Measurements from ENCODE around the gene ESRP2.
A peak's percentile ranks its signal among the peaks of the same experiment; 100 is the strongest.

ESRP2 gene

GRCh38 chr16:68235887-68236136 is at the start of gene ESRP2:
Gene ESRP2 (minus strand): TSS chr16:68236127. CDS start chr16:68236045, 82 bp downstream.
- Mint-ChIP-seq H3K4me1 (peaks cover 75% of the 10 kb centered on the region), H3K4me3 (peak within 1 kb of the TSS; percentile 94 to 99), H3K27ac (peak within 1 kb of the TSS in 1 of 2 donors; percentile 96), H3K27me3 (no peaks in the 10 kb centered on the region), H3K9me3 (no peaks in the 10 kb centered on the region)
- DNase-seq (no peak), ATAC-seq (no peak)

GRCh38 chr16:68285683-68286082 is 49.8 kb upstream of the ESRP2 start:
- Mint-ChIP-seq H3K27me3 (no peaks in the 10 kb centered on the region), H3K27ac (peak overlapping the region; percentile 38 to 90), H3K9me3 (no peaks in the 10 kb centered on the region), H3K4me3 (peak overlapping the region; percentile 72 to 82), H3K4me1 (peaks cover 100% of the 10 kb centered on the region)
- no peak for DNase-seq
- no peak for ATAC-seq

- ATAC-seq = no peak
Observed at GRCh38 chr16:68284847-68285246, 48.9 kb upstream of the ESRP2 start.

GRCh38 chr16:68283801-68284598 is 48.1 kb upstream of the ESRP2 start:
- Mint-ChIP-seq H3K9me3 (no peaks in the 10 kb centered on the region), H3K27ac (peak overlapping the region; percentile 90 to 93), H3K27me3 (no peaks in the 10 kb centered on the region), H3K4me1 (peaks cover 98% of the 10 kb centered on the region), H3K4me3 (peak overlapping the region; percentile 68 to 79)
- DNase-seq = no peak
- ATAC-seq = peak; percentile 61

More at GRCh38 chr16:68284847-68285246, 48.9 kb upstream of the ESRP2 start:
- Mint-ChIP-seq H3K27ac (peak overlapping the region; percentile 49 to 90), H3K4me3 (peak overlapping the region; percentile 68 to 79), H3K27me3 (no peaks in the 10 kb centered on the region), H3K9me3 (no peaks in the 10 kb centered on the region), H3K4me1 (peaks cover 98% of the 10 kb centered on the region)
- no peak for DNase-seq

- Mint-ChIP-seq H3K4me3 (peak overlapping the region; percentile 68 to 79), H3K27me3 (no peaks in the 10 kb centered on the region)
- ATAC-seq = no peak
Observed at GRCh38 chr16:68283346-68283745, 47.4 kb upstream of the ESRP2 start.

GRCh38 chr16:68282064-68282452 is 46.1 kb upstream of the ESRP2 start:
- ATAC-seq (no peak), DNase-seq (no peak)
- Mint-ChIP-seq H3K4me1 (peaks cover 78% of the 10 kb centered on the region), H3K27ac (peak overlapping the region; percentile 27 to 79), H3K4me3 (peak overlapping the region in 1 of 2 donors; percentile 53), H3K27me3 (no peaks in the 10 kb centered on the region), H3K9me3 (no peaks in the 10 kb centered on the region)

More at GRCh38 chr16:68283346-68283745, 47.4 kb upstream of the ESRP2 start:
- Mint-ChIP-seq H3K9me3 (no peaks in the 10 kb centered on the region), H3K27ac (peak overlapping the region; percentile 90 to 93), H3K4me1 (peaks cover 91% of the 10 kb centered on the region)
- DNase-seq = no peak

GRCh38 chr16:68281368-68282063 is 45.6 kb upstream of the ESRP2 start:
- Mint-ChIP-seq H3K4me3 (peak overlapping the region; percentile 21 to 53), H3K9me3 (no peaks in the 10 kb centered on the region), H3K27me3 (no peaks in the 10 kb centered on the region), H3K4me1 (peaks cover 74% of the 10 kb centered on the region), H3K27ac (peak overlapping the region; percentile 27 to 79)
- ATAC-seq (peak; percentile 77), DNase-seq (no peak)

GRCh38 chr16:68279726-68280558 is 44.0 kb upstream of the ESRP2 start:
- H3K4me3 Mint-ChIP-seq = peak overlapping the region in 1 of 2 donors; percentile 4
- DNase-seq (no peak), ATAC-seq (no peak)
- H3K4me1 Mint-ChIP-seq = peaks cover 74% of the 10 kb centered on the region
- H3K27me3 Mint-ChIP-seq = no peaks in the 10 kb centered on the region
- H3K9me3 Mint-ChIP-seq = no peaks in the 10 kb centered on the region
- H3K27ac Mint-ChIP-seq = peak overlapping the region in 1 of 2 donors; percentile 54

- no peak for DNase-seq
- Mint-ChIP-seq H3K9me3 (no peaks in the 10 kb centered on the region), H3K4me3 (peak overlapping the region; percentile 64 to 71), H3K27me3 (no peaks in the 10 kb centered on the region), H3K4me1 (peaks cover 74% of the 10 kb centered on the region), H3K27ac (peak overlapping the region; percentile 92 to 94)
- peak; percentile 2 for ATAC-seq
Observed at GRCh38 chr16:68276223-68276622, 40.3 kb upstream of the ESRP2 start.

GRCh38 chr16:68275611-68276191 is 39.8 kb upstream of the ESRP2 start:
- Mint-ChIP-seq H3K27me3 (no peaks in the 10 kb centered on the region), H3K9me3 (no peaks in the 10 kb centered on the region), H3K4me3 (peak overlapping the region; percentile 64 to 71), H3K4me1 (peaks cover 74% of the 10 kb centered on the region), H3K27ac (peak overlapping the region; percentile 93 to 94)
- ATAC-seq (peak; percentile 92), DNase-seq (peak in 1 of 2 donors; percentile 59)

GRCh38 chr16:68274441-68274840 is 38.5 kb upstream of the ESRP2 start:
- DNase-seq (no peak), ATAC-seq (no peak)
- Mint-ChIP-seq H3K27me3 (no peaks in the 10 kb centered on the region), H3K4me3 (peak overlapping the region; percentile 64 to 80), H3K4me1 (peaks cover 76% of the 10 kb centered on the region), H3K27ac (peak overlapping the region; percentile 66 to 93), H3K9me3 (no peaks in the 10 kb centered on the region)

- Mint-ChIP-seq H3K4me1 (peaks cover 77% of the 10 kb centered on the region), H3K9me3 (no peaks in the 10 kb centered on the region), H3K4me3 (peak overlapping the region; percentile 49 to 80), H3K27ac (peak overlapping the region; percentile 66 to 93), H3K27me3 (no peaks in the 10 kb centered on the region)
- ATAC-seq (no peak), DNase-seq (no peak)
Observed at GRCh38 chr16:68273896-68274295, 38.0 kb upstream of the ESRP2 start.

- ATAC-seq = no peak
- no peak for DNase-seq
- H3K9me3 Mint-ChIP-seq = no peaks in the 10 kb centered on the region
- H3K4me3 Mint-ChIP-seq = peak overlapping the region; percentile 67 to 80
- no peaks in the 10 kb centered on the region for H3K27me3 Mint-ChIP-seq
- peaks cover 80% of the 10 kb centered on the region for H3K4me1 Mint-ChIP-seq
- H3K27ac Mint-ChIP-seq = peak overlapping the region; percentile 66 to 86
Observed at GRCh38 chr16:68273459-68273858, 37.5 kb upstream of the ESRP2 start.

GRCh38 chr16:68272507-68273209 is 36.7 kb upstream of the ESRP2 start:
- Mint-ChIP-seq H3K27me3 (no peaks in the 10 kb centered on the region), H3K9me3 (no peaks in the 10 kb centered on the region), H3K27ac (peak overlapping the region; percentile 66 to 86), H3K4me1 (peaks cover 88% of the 10 kb centered on the region), H3K4me3 (peak overlapping the region; percentile 67 to 80)
- no peak for DNase-seq
- ATAC-seq = no peak

GRCh38 chr16:68270353-68270752 is 34.4 kb upstream of the ESRP2 start:
- Mint-ChIP-seq H3K9me3 (no peaks in the 10 kb centered on the region), H3K4me1 (peaks cover 98% of the 10 kb centered on the region), H3K27ac (peak overlapping the region; percentile 92 to 99), H3K4me3 (peak overlapping the region; percentile 66 to 76), H3K27me3 (no peaks in the 10 kb centered on the region)
- DNase-seq = no peak
- ATAC-seq = peak; percentile 80
